Sigmoid colon (tissue), 4 donors: Measurements from ENCODE around the gene ARHGEF28.

Source experiments
- EP300 ChIP-seq, 4 donors: sonication (generic); formaldehyde crosslinking; IDR thresholded peaks; one replicate each; pipeline ENCODE4 v1.6.1; 2017; ENCODE audit warnings: antibody characterized with exemption in 4 of 4
- POLR2A ChIP-seq, 2 donors: fragments of 450-650 bp; IDR thresholded peaks; one replicate each; pipeline ENCODE4 v1.6.1; 2016; ENCODE audit warnings: antibody characterized with exemption in 2 of 2, mild to moderate bottlenecking in 2 of 2, moderate library complexity in 2 of 2
- POLR2AphosphoS5 ChIP-seq, 4 donors: sonication (generic); formaldehyde crosslinking; IDR thresholded peaks; one replicate each; pipeline ENCODE4 v1.6.1; 2017; ENCODE audit warnings: antibody characterized with exemption in 4 of 4
- TF ChIP-seq, protein P1 (sequence below), 4 experiments: fragments of 450-650 bp in 3 of 4; fragments of 200-600 bp in 1 of 4; IDR thresholded peaks; one replicate each; pipeline ENCODE4 v1.5.1; 2016 to 2019; ENCODE audit warnings: antibody characterized with exemption in 4 of 4, mild to moderate bottlenecking in 3 of 4, moderate library complexity in 2 of 4

GRCh38 chr5:73810429-73810828 lies 184.4 kb downstream of the ARHGEF28 start:
- TF ChIP-seq, protein P1, sequence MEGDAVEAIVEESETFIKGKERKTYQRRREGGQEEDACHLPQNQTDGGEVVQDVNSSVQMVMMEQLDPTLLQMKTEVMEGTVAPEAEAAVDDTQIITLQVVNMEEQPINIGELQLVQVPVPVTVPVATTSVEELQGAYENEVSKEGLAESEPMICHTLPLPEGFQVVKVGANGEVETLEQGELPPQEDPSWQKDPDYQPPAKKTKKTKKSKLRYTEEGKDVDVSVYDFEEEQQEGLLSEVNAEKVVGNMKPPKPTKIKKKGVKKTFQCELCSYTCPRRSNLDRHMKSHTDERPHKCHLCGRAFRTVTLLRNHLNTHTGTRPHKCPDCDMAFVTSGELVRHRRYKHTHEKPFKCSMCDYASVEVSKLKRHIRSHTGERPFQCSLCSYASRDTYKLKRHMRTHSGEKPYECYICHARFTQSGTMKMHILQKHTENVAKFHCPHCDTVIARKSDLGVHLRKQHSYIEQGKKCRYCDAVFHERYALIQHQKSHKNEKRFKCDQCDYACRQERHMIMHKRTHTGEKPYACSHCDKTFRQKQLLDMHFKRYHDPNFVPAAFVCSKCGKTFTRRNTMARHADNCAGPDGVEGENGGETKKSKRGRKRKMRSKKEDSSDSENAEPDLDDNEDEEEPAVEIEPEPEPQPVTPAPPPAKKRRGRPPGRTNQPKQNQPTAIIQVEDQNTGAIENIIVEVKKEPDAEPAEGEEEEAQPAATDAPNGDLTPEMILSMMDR (IDR thresholded peaks at IDR 0.05), result no peak
- TF ChIP-seq POLR2A (IDR thresholded peaks at IDR 0.05) (no peak), EP300 (IDR thresholded peaks at IDR 0.05) (no peak), POLR2AphosphoS5 (IDR thresholded peaks at IDR 0.05) (no peak)
